Keratinocyte (primary cell): Measurements from ENCODE around the gene GPR137B. TPM values are rescaled to one million over a fixed set of nuclear protein-coding genes. Genes with fewer than 3 reads are reported as not detected.
"Not testable (repeated sequence)": the region's sequence is repeated elsewhere in the genome, so short reads cannot be mapped to it uniquely, and the experiment has no call there.

Experiments used
- DNase-seq: peaks from one replicate; pipeline ENCODE4 v3.0.0-alpha.2; 2011; ENCODE audit warnings: low read depth, missing footprints, low spot score
- FAIRE-seq: peaks from 2 replicates; lab custom pipeline; 2011; peaks lifted over from hg19 to GRCh38; lab: Jason Lieb, UNC
- H2AFZ ChIP-seq: 2 replicates; pipeline ENCODE4 v1.6.0; 2012; ENCODE audit warnings: low read length, control low read depth, inconsistent platforms; ENCODE audit not compliant: control insufficient read depth
- H3K27ac ChIP-seq: 2 replicates; pipeline ENCODE4 v1.5.1; 2011; ENCODE audit warnings: low read length; ENCODE audit not compliant: control insufficient read depth, insufficient read depth
- H3K27me3 ChIP-seq: 3 replicates; pipeline ENCODE4 v1.6.0; 2011; ENCODE audit warnings: low read length; ENCODE audit not compliant: control insufficient read depth, insufficient read depth; ENCODE audit errors: extremely low read depth
- H3K36me3 ChIP-seq, 2 experiments: 2 replicates in 1 of 2; 3 replicates in 1 of 2; pipeline ENCODE4 v1.5.1; 2011; ENCODE audit warnings: low read length in 2 of 2, mild to moderate bottlenecking in 1 of 2; ENCODE audit not compliant: control insufficient read depth in 2 of 2, insufficient read depth in 2 of 2; ENCODE audit errors: extremely low read depth in 1 of 2
- H3K4me1 ChIP-seq: 3 replicates; pipeline ENCODE4 v1.5.1; 2011; ENCODE audit warnings: low read length; ENCODE audit not compliant: control insufficient read depth, insufficient read depth; ENCODE audit errors: extremely low read depth
- H3K4me2 ChIP-seq: 3 replicates; pipeline ENCODE4 v1.6.0; 2011; ENCODE audit warnings: low read depth, low read length; ENCODE audit not compliant: control insufficient read depth, insufficient read depth; ENCODE audit errors: extremely low read depth
- H3K4me3 ChIP-seq, 3 experiments: fragments of 200-600 bp in 1 of 3; sonication (generic) in 1 of 3; 2 replicates in 2 of 3; 3 replicates in 1 of 3; pipeline ENCODE4 v1.5.1; 2011 to 2016; ENCODE audit warnings: low read length in 3 of 3, mild to moderate bottlenecking in 3 of 3, control low read depth in 2 of 3, inconsistent platforms in 1 of 3, low read depth in 1 of 3, mixed read lengths in 1 of 3, mixed run types in 1 of 3, moderate library complexity in 1 of 3; ENCODE audit not compliant: control insufficient read depth in 2 of 3, insufficient read depth in 2 of 3; ENCODE audit errors: extremely low read depth in 1 of 3
- H3K79me2 ChIP-seq: 2 replicates; pipeline ENCODE4 v1.6.0; 2012; ENCODE audit warnings: low read length; ENCODE audit not compliant: control insufficient read depth, insufficient read depth
- H3K9ac ChIP-seq: 3 replicates; pipeline ENCODE4 v1.6.0; 2011; ENCODE audit warnings: low read length; ENCODE audit not compliant: control insufficient read depth, insufficient read depth; ENCODE audit errors: extremely low read depth
- H3K9me1 ChIP-seq: 3 replicates; pipeline ENCODE4 v1.6.0; 2011; ENCODE audit warnings: low read length; ENCODE audit not compliant: control insufficient read depth, insufficient read depth; ENCODE audit errors: extremely low read depth
- H3K9me3 ChIP-seq: 2 replicates; pipeline ENCODE4 v1.5.1; 2012; ENCODE audit warnings: low read depth, low read length; ENCODE audit not compliant: control insufficient read depth
- H4K20me1 ChIP-seq: 3 replicates; pipeline ENCODE4 v1.6.0; 2011; ENCODE audit warnings: low read length; ENCODE audit not compliant: control insufficient read depth, insufficient read depth; ENCODE audit errors: extremely low read depth
- CTCF ChIP-seq, 3 experiments: IDR thresholded peaks in 1 of 3; conservative IDR thresholded peaks in 1 of 3; optimal IDR thresholded peaks in 1 of 3; 2 replicates in 2 of 3; 3 replicates in 1 of 3; pipeline versions ENCODE3 to v1.5.1; 2011; ENCODE audit warnings: low read length in 3 of 3, mild to moderate bottlenecking in 3 of 3, moderate library complexity in 2 of 3, control low read depth in 1 of 3, inconsistent platforms in 1 of 3; ENCODE audit not compliant: insufficient read depth in 2 of 3; ENCODE audit errors: extremely low read depth in 1 of 3
- EZH2 ChIP-seq: IDR thresholded peaks from one replicate; pipeline ENCODE4 v1.6.1; 2012; ENCODE audit warnings: inconsistent platforms, mild to moderate bottlenecking, low read length, moderate library complexity
- dilution Hi-C: fragments of 300-500 bp; cut with MboI; formaldehyde crosslinking; loops from one replicate; pipeline ENCODE4 v1.7.0; 2020; ENCODE audit warnings: low sequenced_read_pairs; ENCODE audit not compliant: extremely low pct_ligation_motif_present
- polyA plus RNA-seq, 5 experiments: library from polyadenylated mRNA; depleted of rRNA in 3 of 5; stranded (reverse) in 3 of 5; stranded (forward) in 1 of 5; unstranded in 1 of 5; fragments of >200 nt; gene quantifications; 1 replicate in 1 of 5; 2 replicates in 3 of 5; 3 replicates in 1 of 5; pipeline versions ENCODE4 v1.2.1 to v1.2.3, GENCODE V29; 2011 to 2012; ENCODE audit warnings: missing spikeins in 2 of 5, low read depth in 1 of 5, low replicate concordance in 1 of 5

Gene GPR137B
- polyA plus RNA-seq, 1 donor (not counting 4 experiments of a cell fraction or from before 2014, with no cell fraction given): 7.1 TPM

- no peak for FAIRE-seq
Measured at GRCh38 chr1:236161230-236161629, 18.9 kb downstream of the GPR137B start.

GRCh38 chr1:236161755-236162154, 19.4 kb downstream of the GPR137B start:
- H3K9ac ChIP-seq, H3K4me1 ChIP-seq, H4K20me1 ChIP-seq, H3K79me2 ChIP-seq, H2AFZ ChIP-seq, H3K27ac ChIP-seq, FAIRE-seq, H3K4me3 ChIP-seq, H3K27me3 ChIP-seq, H3K36me3 ChIP-seq, H3K9me1 ChIP-seq, DNase-seq, H3K4me2 ChIP-seq, dilution Hi-C loops, H3K9me3 ChIP-seq: not testable (repeated sequence)

More at GRCh38 chr1:236161230-236161629, 18.9 kb downstream of the GPR137B start:
- dilution Hi-C loops: no loop called here
- H3K9ac ChIP-seq: no peak overlapping the region
- H3K4me3 ChIP-seq: no peak overlapping the region
- no peaks in the 10 kb centered on the region for H4K20me1 ChIP-seq
- no peaks in the 10 kb centered on the region for H3K36me3 ChIP-seq
- no peaks in the 10 kb centered on the region for H3K9me1 ChIP-seq
- H3K27me3 ChIP-seq: no peaks in the 10 kb centered on the region
- H3K79me2 ChIP-seq: no peaks in the 10 kb centered on the region
- no peak overlapping the region for H3K27ac ChIP-seq
- H3K4me1 ChIP-seq: no peaks in the 10 kb centered on the region
- H3K4me2 ChIP-seq: no peak overlapping the region
- H3K9me3 ChIP-seq: peaks cover 6% of the 10 kb centered on the region
- TF ChIP-seq EZH2: no peak
- no peak for TF ChIP-seq CTCF (optimal IDR thresholded peaks at IDR 0.05 in 1 of 3, IDR thresholded peaks at IDR 0.05 in 1 of 3, conservative IDR thresholded peaks at IDR 0.05 in 1 of 3; ENCODE audit: extremely low read depth in 1 of 3, insufficient read depth in 2 of 3, low read length in 3 of 3)
- no peak for DNase-seq
- H2AFZ ChIP-seq: no peak overlapping the region

GRCh38 chr1:236163463-236164153, 21.3 kb downstream of the GPR137B start:
- no peaks in the 10 kb centered on the region for H3K27me3 ChIP-seq
- H3K27ac ChIP-seq: no peak overlapping the region
- DNase-seq: no peak
- no peak overlapping the region for H3K4me2 ChIP-seq
- no peaks in the 10 kb centered on the region for H4K20me1 ChIP-seq
- no peaks in the 10 kb centered on the region for H3K79me2 ChIP-seq
- H3K9ac ChIP-seq: no peak overlapping the region
- H3K36me3 ChIP-seq: no peaks in the 10 kb centered on the region
- H3K9me3 ChIP-seq: peaks cover 6% of the 10 kb centered on the region
- no peak for FAIRE-seq
- dilution Hi-C loops: no loop called here
- no peaks in the 10 kb centered on the region for H3K4me1 ChIP-seq
- H3K9me1 ChIP-seq: no peaks in the 10 kb centered on the region
- H2AFZ ChIP-seq: no peak overlapping the region
- no peak overlapping the region for H3K4me3 ChIP-seq
- TF ChIP-seq EZH2 (no peak), CTCF (optimal IDR thresholded peaks at IDR 0.05 in 1 of 3, IDR thresholded peaks at IDR 0.05 in 1 of 3, conservative IDR thresholded peaks at IDR 0.05 in 1 of 3; ENCODE audit: extremely low read depth in 1 of 3, insufficient read depth in 2 of 3, low read length in 3 of 3) (no peak)
